Nephron (organoid): Measurements from ENCODE around the gene NPC1.

Experiments used
- H3K27ac Mint-ChIP-seq, 3 experiments: 2 replicates each; pipeline ENCODE4 v1.8.0; 2020; ENCODE audit warnings: mixed read lengths in 3 of 3, mild to moderate bottlenecking in 2 of 3, moderate library complexity in 1 of 3
- H3K27me3 Mint-ChIP-seq: 2 replicates; pipeline ENCODE4 v1.8.0; 2021; ENCODE audit warnings: low read depth, mild to moderate bottlenecking, moderate library complexity, mixed read lengths
- H3K36me3 Mint-ChIP-seq: 2 replicates; pipeline ENCODE4 v1.8.0; 2020; ENCODE audit warnings: low read depth, mixed read lengths
- H3K4me1 Mint-ChIP-seq: 2 replicates; pipeline ENCODE4 v1.8.0; 2020; ENCODE audit warnings: mixed read lengths
- H3K4me3 Mint-ChIP-seq, 3 experiments: 2 replicates each; pipeline ENCODE4 v1.8.0; 2020; ENCODE audit warnings: mild to moderate bottlenecking in 3 of 3, mixed read lengths in 3 of 3, moderate library complexity in 2 of 3
- H3K9me3 Mint-ChIP-seq: 2 replicates; pipeline ENCODE4 v1.8.0; 2020; ENCODE audit warnings: mixed read lengths
- TF ChIP-seq, protein P1 (sequence below), 3 experiments: fragments of 200-600 bp; sonication (generic); IDR thresholded peaks; one replicate each; pipeline ENCODE4 v1.5.0; 2021; ENCODE audit warnings: antibody characterized with exemption in 3 of 3; ENCODE audit not compliant: unreplicated experiment in 3 of 3

The NPC1 gene

DNA sequence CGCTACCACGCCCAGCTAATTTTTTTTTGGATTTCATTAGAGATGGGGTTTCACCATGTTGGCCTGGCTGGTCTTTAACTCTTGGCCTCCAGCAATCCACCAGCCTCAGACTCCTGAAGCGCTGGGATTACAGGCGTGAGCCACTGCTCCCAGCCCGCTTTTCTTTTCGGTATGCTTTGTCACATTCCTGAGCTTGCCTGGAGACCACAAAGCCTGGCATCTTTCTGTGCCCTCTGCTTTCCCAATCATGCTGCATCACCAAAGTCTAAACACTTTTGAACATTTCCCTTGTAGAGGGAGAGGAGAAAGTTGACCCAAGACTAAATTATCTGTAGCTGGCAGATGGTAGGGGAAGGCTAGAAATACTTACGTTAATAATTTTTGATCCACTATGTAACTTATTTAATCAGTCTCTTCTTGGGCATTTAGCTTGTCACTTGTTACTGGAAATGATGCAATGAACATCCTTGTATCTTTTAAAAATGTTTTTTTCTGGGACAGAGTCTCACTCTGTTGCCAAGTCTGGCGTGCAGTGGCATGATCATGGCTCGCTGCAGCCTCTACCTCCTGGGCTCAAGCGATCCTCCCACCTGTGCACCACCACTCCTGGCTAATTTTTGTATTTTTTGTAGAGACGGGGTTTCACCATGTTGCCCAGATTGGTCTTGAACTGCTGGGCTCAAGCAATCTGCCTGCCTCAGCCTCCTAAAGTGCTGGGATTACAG lies 2.7 kb upstream of the NPC1 start:
- no peaks in the 10 kb centered on the region for H3K36me3 Mint-ChIP-seq
- no peak overlapping the region for H3K27ac Mint-ChIP-seq
- peaks cover 14% of the 10 kb centered on the region for H3K27me3 Mint-ChIP-seq
- TF ChIP-seq, protein P1, sequence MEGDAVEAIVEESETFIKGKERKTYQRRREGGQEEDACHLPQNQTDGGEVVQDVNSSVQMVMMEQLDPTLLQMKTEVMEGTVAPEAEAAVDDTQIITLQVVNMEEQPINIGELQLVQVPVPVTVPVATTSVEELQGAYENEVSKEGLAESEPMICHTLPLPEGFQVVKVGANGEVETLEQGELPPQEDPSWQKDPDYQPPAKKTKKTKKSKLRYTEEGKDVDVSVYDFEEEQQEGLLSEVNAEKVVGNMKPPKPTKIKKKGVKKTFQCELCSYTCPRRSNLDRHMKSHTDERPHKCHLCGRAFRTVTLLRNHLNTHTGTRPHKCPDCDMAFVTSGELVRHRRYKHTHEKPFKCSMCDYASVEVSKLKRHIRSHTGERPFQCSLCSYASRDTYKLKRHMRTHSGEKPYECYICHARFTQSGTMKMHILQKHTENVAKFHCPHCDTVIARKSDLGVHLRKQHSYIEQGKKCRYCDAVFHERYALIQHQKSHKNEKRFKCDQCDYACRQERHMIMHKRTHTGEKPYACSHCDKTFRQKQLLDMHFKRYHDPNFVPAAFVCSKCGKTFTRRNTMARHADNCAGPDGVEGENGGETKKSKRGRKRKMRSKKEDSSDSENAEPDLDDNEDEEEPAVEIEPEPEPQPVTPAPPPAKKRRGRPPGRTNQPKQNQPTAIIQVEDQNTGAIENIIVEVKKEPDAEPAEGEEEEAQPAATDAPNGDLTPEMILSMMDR (IDR thresholded peaks at IDR 0.05; ENCODE audit: unreplicated experiment in 3 of 3), result no peak
- H3K4me1 Mint-ChIP-seq, result peaks cover 9% of the 10 kb centered on the region
- no peaks in the 10 kb centered on the region for H3K9me3 Mint-ChIP-seq
- H3K4me3 Mint-ChIP-seq, result no peak overlapping the region

GRCh38 chr18:23587220-23587642 lies 925 bp upstream of the NPC1 start:
- H3K27me3 Mint-ChIP-seq, result peaks cover 14% of the 10 kb centered on the region
- TF ChIP-seq, protein P1 (IDR thresholded peaks at IDR 0.05; ENCODE audit: unreplicated experiment in 3 of 3), result no peak

GRCh38 chr18:23585897-23586248 lies 433 bp downstream of the NPC1 start:
- TF ChIP-seq, protein P1 (IDR thresholded peaks at IDR 0.05; ENCODE audit: unreplicated experiment in 3 of 3), result no peak
- Mint-ChIP-seq H3K4me1 (peaks cover 19% of the 10 kb centered on the region), H3K27me3 (peaks cover 14% of the 10 kb centered on the region), H3K36me3 (peaks cover 8% of the 10 kb centered on the region), H3K9me3 (no peaks in the 10 kb centered on the region), H3K27ac (peak overlapping the region; percentile 57 to 97 (median 90)), H3K4me3 (peak overlapping the region; percentile 91 to 96 (median 93))

More at GRCh38 chr18:23587220-23587642, 925 bp upstream of the NPC1 start:
- Mint-ChIP-seq H3K9me3 (no peaks in the 10 kb centered on the region), H3K27ac (peak overlapping the region; percentile 55 to 97 (median 70)), H3K4me3 (peak overlapping the region; percentile 91 to 96 (median 93)), H3K4me1 (peaks cover 14% of the 10 kb centered on the region), H3K36me3 (no peaks in the 10 kb centered on the region)

DNA sequence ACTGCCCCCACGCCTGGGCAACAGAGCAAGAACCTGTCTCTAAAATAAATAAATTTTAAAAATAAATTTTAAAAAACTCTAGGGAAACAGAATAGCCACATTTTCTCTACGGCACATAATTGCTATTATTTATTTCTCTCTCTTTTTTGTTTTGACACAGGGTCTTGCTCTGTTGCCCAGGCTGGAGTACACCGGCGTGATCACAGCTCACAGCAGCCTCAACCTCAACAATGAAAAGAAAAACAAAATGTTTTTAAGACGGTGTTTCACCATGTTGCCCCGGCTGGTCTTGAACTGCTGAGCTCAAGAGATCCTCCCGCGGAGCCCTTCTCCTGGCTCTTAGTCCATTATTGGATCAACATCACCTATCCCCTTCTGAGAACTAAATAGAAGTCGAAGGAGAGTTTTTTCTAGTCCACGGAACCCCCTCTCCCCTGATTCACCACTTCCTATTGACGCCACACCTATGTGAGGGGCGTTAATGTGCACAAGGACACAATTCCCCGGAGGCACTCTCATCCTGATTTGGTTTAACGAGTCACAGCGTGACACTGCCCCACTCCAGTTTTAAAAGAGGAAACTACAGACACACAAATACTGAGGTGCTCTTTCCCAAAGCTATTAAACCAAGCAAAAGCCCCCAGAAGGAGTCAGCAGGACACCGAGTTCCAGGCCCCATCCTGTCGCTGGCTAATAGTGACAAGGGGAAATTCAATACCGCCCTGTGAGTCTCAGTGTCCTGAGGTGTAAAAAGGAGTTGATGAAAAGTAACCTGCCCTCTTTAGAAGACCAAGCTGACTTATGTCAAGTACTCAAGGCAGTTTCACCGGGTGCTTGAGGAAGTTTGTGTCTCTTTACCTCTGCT lies 1.1 kb downstream of the NPC1 start:
- Mint-ChIP-seq H3K27me3 (peaks cover 14% of the 10 kb centered on the region), H3K9me3 (no peaks in the 10 kb centered on the region), H3K4me3 (peak overlapping the region; percentile 91 to 96 (median 93)), H3K27ac (peak overlapping the region; percentile 57 to 97 (median 90)), H3K4me1 (peaks cover 22% of the 10 kb centered on the region), H3K36me3 (peaks cover 8% of the 10 kb centered on the region)
- TF ChIP-seq, protein P1 (IDR thresholded peaks at IDR 0.05; ENCODE audit: unreplicated experiment in 3 of 3), result no peak

DNA sequence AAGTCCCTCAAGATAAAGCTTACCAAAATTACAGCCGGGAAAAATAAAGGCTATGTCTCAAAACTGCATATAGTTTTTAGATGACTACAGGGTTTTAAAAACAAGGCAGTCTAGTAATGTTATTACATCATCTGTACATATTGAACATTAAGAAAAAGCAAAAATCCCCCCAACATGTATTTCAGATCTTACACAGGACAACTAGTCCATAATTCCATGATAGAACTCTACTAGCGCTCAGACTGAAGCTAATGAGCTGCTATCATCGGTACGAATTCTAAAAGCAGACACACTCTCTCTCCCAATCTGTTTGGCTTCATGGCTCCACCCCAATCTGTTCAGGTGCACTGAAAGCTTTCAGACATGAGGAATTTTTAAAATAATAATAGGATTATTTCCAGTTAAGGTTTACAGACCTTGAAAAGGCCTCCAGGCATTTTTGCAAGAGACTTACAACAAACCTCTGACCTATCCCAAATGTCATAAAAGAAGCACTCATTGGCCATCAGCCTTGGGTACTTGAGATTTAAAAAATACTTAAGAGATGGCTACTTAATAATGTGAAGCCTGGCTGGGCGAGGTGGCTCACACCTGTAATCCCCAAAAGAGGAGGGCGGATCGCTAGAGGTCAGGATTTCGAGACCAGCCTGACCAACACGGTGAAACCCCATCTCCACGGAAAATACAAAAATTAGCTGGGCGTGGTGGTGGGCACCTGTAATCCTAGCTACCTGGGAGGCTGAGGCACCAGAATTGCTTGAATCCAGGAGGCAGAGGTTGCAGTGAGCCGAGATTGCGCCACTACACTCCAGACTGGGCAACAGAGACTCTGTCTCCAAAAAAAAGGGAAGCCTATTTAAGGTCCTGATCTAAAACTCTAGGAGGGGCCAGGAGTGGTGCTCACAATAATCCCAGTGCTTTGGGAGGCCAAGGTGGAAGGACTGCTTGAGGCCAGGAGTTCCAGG lies 2.0 kb downstream of the NPC1 start:
- no peak overlapping the region for H3K27ac Mint-ChIP-seq
- H3K27me3 Mint-ChIP-seq, result peaks cover 12% of the 10 kb centered on the region
- peak overlapping the region; percentile 14 to 55 (median 34) for H3K4me3 Mint-ChIP-seq
- H3K4me1 Mint-ChIP-seq, result peaks cover 30% of the 10 kb centered on the region
- TF ChIP-seq, protein P1 (IDR thresholded peaks at IDR 0.05; ENCODE audit: unreplicated experiment in 3 of 3), result no peak
- peaks cover 8% of the 10 kb centered on the region for H3K36me3 Mint-ChIP-seq
- no peaks in the 10 kb centered on the region for H3K9me3 Mint-ChIP-seq
